ENCODE results near the gene GNS. TPM values are rescaled to one million over a fixed set of nuclear protein-coding genes. Genes with fewer than 3 reads are reported as not detected.

Gene GNS
- total and polyA plus RNA-seq, 2 of the 4 experiments (the other 2 are of a cell fraction) = 60.4 to 80.7 TPM

- POLR2A ChIA-PET (ENCODE audit: unreplicated experiment) = no interaction called here
Measured at GRCh38 chr12:64806173-64806572, 47.0 kb upstream of the GNS start.

More at GRCh38 chr12:64806173-64806572, 47.0 kb upstream of the GNS start:
- no peaks in the 10 kb centered on the region for H4K20me1 ChIP-seq (ENCODE audit: insufficient read depth, low read length)
- H3K18ac ChIP-seq (ENCODE audit: low read depth, low read length) = no peak overlapping the region
- intact Hi-C loops (cut with micrococcal nuclease) = loop anchor here (10.0 kb wide), 1 partner anchor 1299 kb away; no protein-coding TSS in a partner anchor
- no peak overlapping the region for H3K4ac ChIP-seq (ENCODE audit: low read depth, low read length)
- H3K9me3 ChIP-seq (ENCODE audit: control insufficient read depth, insufficient read depth, low read length) = no peaks in the 10 kb centered on the region
- no peak overlapping the region for H4K5ac ChIP-seq (ENCODE audit: low read depth, low read length)
- no TSS peak for BruUV-seq (replicated peaks)
- dilution Hi-C loops (cut with HindIII; ENCODE audit: low sequenced_read_pairs, unreplicated experiment) = no loop called here
- DNase-seq (no peak), ATAC-seq (ENCODE audit: low read depth) (no peak; the same call in none of the 2 replicates)
- no peak overlapping the region for H3K4me3 ChIP-seq (ENCODE audit: insufficient read depth, low read depth, low read length)
- no peak overlapping the region for H3K14ac ChIP-seq (replicated peaks; ENCODE audit: low read depth, low read length)
- H2AK9ac ChIP-seq (replicated peaks; ENCODE audit: low read depth, low read length, poor library complexity) = no peak overlapping the region
- no peak overlapping the region for H4K91ac ChIP-seq (ENCODE audit: insufficient read depth, low read depth, low read length)
- no peaks in the 10 kb centered on the region for H3K79me1 ChIP-seq (ENCODE audit: low read depth in 1 of 2, low read length in 2 of 2)
- no peak overlapping the region for H3K4me2 ChIP-seq (ENCODE audit: low read depth, low read length)
- in situ Hi-C loops (cut with MboI; ENCODE audit: low sequenced_read_pairs) = no loop called here
- H3K4me1 ChIP-seq (ENCODE audit: control insufficient read depth, insufficient read depth, low read length) = no peaks in the 10 kb centered on the region; the same call in 1 of the 2 replicates
- H3K9ac ChIP-seq (ENCODE audit: low read depth, low read length) = no peak overlapping the region
- no peaks in the 10 kb centered on the region for H3K9me1 ChIP-seq (ENCODE audit: insufficient read depth, low read length)
- H2BK20ac ChIP-seq (ENCODE audit: low read depth, low read length) = no peak overlapping the region
- no peak overlapping the region for H2AK5ac ChIP-seq (ENCODE audit: low read depth, low read length)
- CTCF ChIA-PET = interaction anchor here (0.6 to 2.5 kb wide), 3 partner anchors 10 to 1039 kb away, joined by 3 to 6 read pairs (median 3); no protein-coding TSS in a partner anchor
- TF ChIP-seq CTCF (conservative IDR thresholded peaks at IDR 0.05; ENCODE audit: low read depth, low read length) (no peak), RFX5 (IDR thresholded peaks at IDR 0.05; ENCODE audit: low read depth, low read length) (no peak), MXI1 (IDR thresholded peaks at IDR 0.05; ENCODE audit: borderline replicate concordance, low read depth, low read length) (no peak), MAZ (IDR thresholded peaks at IDR 0.05; ENCODE audit: borderline replicate concordance, low read depth, low read length) (no peak), POLR2A (IDR thresholded peaks at IDR 0.05; ENCODE audit: low read depth, low read length) (no peak), ELK1 (IDR thresholded peaks at IDR 0.05; ENCODE audit: borderline replicate concordance, low read depth, low read length) (no peak), RCOR1 (IDR thresholded peaks at IDR 0.05; ENCODE audit: insufficient replicate concordance, low read length) (no peak), SMC3 (IDR thresholded peaks at IDR 0.05; ENCODE audit: low read depth, low read length) (no peak), CEBPB (IDR thresholded peaks at IDR 0.05; ENCODE audit: low read depth, low read length) (no peak), MAFK (IDR thresholded peaks at IDR 0.05; ENCODE audit: low read depth, low read length) (no peak)
- no peak overlapping the region for H3K23ac ChIP-seq (ENCODE audit: low read depth, low read length)
- H2BK120ac ChIP-seq (ENCODE audit: low read depth, low read length) = no peak overlapping the region
- no peaks in the 10 kb centered on the region for H3K36me3 ChIP-seq (ENCODE audit: control insufficient read depth, insufficient read depth, low read length)
- H2BK5ac ChIP-seq (ENCODE audit: low read depth, low read length, poor library complexity, severe bottlenecking) = no peak overlapping the region
- H4K8ac ChIP-seq (ENCODE audit: low read depth in 2 of 2, low read length in 2 of 2) = no peak overlapping the region
- no peak overlapping the region for H3K56ac ChIP-seq (ENCODE audit: extremely low read depth, insufficient read depth, low read length)
- WGBS, 2 experiments (ENCODE audit: extremely low coverage in 2 of 2, insufficient read length in 1 of 2) = no CpG with 5 or more reads among the region's 2 CpGs
- H2BK15ac ChIP-seq (ENCODE audit: low read depth, low read length) = no peak overlapping the region
- H3K27ac ChIP-seq (ENCODE audit: insufficient read depth, low read length) = no peak overlapping the region
- H2AFZ ChIP-seq (replicated peaks; ENCODE audit: low read length, poor library complexity) = no peak overlapping the region
- H3K27me3 ChIP-seq (ENCODE audit: control insufficient read depth, insufficient read depth, low read length) = peaks cover 8% of the 10 kb centered on the region

Data from IMR-90 (cell line).